Measurements from ENCODE around the gene ATP13A3.

Gene ATP13A3

GRCh38 chr3:194374935-194375334, 111.9 kb downstream of the ATP13A3 start:
- H3K36me3 ChIP-seq = no peaks in the 10 kb centered on the region
- H3K4me3 ChIP-seq (ENCODE audit: low read depth in 1 of 2, low read length in 1 of 2) = no peak overlapping the region
- TF ChIP-seq CTCF (IDR thresholded peaks at IDR 0.05) = no peak
- H3K27me3 ChIP-seq = peaks cover 42% of the 10 kb centered on the region
- H3K4me1 ChIP-seq (ENCODE audit: control insufficient read depth in 1 of 2, insufficient read depth in 1 of 2, low read depth in 1 of 2, low read length in 1 of 2) = no peaks in the 10 kb centered on the region
- no peak overlapping the region for H3K27ac ChIP-seq
- no peaks in the 10 kb centered on the region for H3K9me3 ChIP-seq

- Histone ChIP-seq H3K27ac (no peak overlapping the region), H3K4me3 (ENCODE audit: low read depth in 1 of 2, low read length in 1 of 2) (no peak overlapping the region), H3K9me3 (no peaks in the 10 kb centered on the region), H3K36me3 (no peaks in the 10 kb centered on the region), H3K4me1 (ENCODE audit: control insufficient read depth in 1 of 2, insufficient read depth in 1 of 2, low read depth in 1 of 2, low read length in 1 of 2) (no peaks in the 10 kb centered on the region), H3K27me3 (peaks cover 45% of the 10 kb centered on the region)
- TF ChIP-seq CTCF (IDR thresholded peaks at IDR 0.05) = no peak
These were observed 112.9 kb downstream of the ATP13A3 start for GRCh38 chr3:194373899-194374298.

- Histone ChIP-seq H3K27me3 (peaks cover 54% of the 10 kb centered on the region), H3K9me3 (no peaks in the 10 kb centered on the region), H3K36me3 (no peaks in the 10 kb centered on the region), H3K4me1 (ENCODE audit: control insufficient read depth in 1 of 2, insufficient read depth in 1 of 2, low read depth in 1 of 2, low read length in 1 of 2) (no peaks in the 10 kb centered on the region), H3K27ac (no peak overlapping the region), H3K4me3 (ENCODE audit: low read depth in 1 of 2, low read length in 1 of 2) (no peak overlapping the region)
- no peak for TF ChIP-seq CTCF (IDR thresholded peaks at IDR 0.05)
These were observed 113.8 kb downstream of the ATP13A3 start for GRCh38 chr3:194373028-194373427.

- H3K9me3 ChIP-seq = no peaks in the 10 kb centered on the region
- H3K4me1 ChIP-seq (ENCODE audit: control insufficient read depth in 1 of 2, insufficient read depth in 1 of 2, low read depth in 1 of 2, low read length in 1 of 2) = no peaks in the 10 kb centered on the region
- H3K36me3 ChIP-seq = no peaks in the 10 kb centered on the region
- no peak overlapping the region for H3K27ac ChIP-seq
- no peak overlapping the region for H3K4me3 ChIP-seq (ENCODE audit: low read depth in 1 of 2, low read length in 1 of 2)
- TF ChIP-seq CTCF (IDR thresholded peaks at IDR 0.05) = no peak
- H3K27me3 ChIP-seq = peaks cover 39% of the 10 kb centered on the region
These were observed 116.0 kb downstream of the ATP13A3 start for GRCh38 chr3:194370753-194371152.

GRCh38 chr3:194369522-194370279, 117.1 kb downstream of the ATP13A3 start, which contains the start of gene LRRC15:
LRRC15 (minus strand) TSS chr3:194369743; CDS start chr3:194361043, 8,700 bp downstream.
- H3K4me1 ChIP-seq (ENCODE audit: control insufficient read depth in 1 of 2, insufficient read depth in 1 of 2, low read depth in 1 of 2, low read length in 1 of 2) = no peaks in the 10 kb centered on the region
- H3K4me3 ChIP-seq (ENCODE audit: low read depth in 1 of 2, low read length in 1 of 2) = no peak within 1 kb of the TSS
- TF ChIP-seq CTCF (IDR thresholded peaks at IDR 0.05) = no peak
- H3K27ac ChIP-seq = no peak within 1 kb of the TSS
- H3K36me3 ChIP-seq = no peaks in the 10 kb centered on the region
- H3K27me3 ChIP-seq = peaks cover 34% of the 10 kb centered on the region
- H3K9me3 ChIP-seq = no peaks in the 10 kb centered on the region
